ENCODE results near the gene GPR39.

DNA sequence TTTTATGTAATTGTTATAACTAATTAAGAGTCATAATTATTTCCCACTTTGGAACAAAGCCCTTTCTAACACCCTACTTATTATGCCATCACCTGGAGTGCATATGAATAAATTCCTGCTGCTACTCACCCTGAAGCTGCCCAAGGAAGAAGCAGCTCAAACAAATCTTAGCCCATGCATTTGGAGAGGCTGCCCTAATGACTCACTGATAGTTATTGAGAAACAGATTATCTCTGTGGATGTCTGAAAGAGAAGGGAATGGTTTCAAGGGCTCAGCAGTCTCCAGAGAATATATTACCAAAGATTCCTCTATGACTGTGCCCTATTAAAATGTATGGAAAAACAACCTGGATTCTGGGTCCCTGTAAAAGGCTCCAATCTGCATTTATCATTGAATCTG lies 81.0 kb downstream of the GPR39 start:
- TF ChIP-seq, protein P1, sequence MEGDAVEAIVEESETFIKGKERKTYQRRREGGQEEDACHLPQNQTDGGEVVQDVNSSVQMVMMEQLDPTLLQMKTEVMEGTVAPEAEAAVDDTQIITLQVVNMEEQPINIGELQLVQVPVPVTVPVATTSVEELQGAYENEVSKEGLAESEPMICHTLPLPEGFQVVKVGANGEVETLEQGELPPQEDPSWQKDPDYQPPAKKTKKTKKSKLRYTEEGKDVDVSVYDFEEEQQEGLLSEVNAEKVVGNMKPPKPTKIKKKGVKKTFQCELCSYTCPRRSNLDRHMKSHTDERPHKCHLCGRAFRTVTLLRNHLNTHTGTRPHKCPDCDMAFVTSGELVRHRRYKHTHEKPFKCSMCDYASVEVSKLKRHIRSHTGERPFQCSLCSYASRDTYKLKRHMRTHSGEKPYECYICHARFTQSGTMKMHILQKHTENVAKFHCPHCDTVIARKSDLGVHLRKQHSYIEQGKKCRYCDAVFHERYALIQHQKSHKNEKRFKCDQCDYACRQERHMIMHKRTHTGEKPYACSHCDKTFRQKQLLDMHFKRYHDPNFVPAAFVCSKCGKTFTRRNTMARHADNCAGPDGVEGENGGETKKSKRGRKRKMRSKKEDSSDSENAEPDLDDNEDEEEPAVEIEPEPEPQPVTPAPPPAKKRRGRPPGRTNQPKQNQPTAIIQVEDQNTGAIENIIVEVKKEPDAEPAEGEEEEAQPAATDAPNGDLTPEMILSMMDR (IDR thresholded peaks at IDR 0.05): no peak
- TF ChIP-seq POLR2A (IDR thresholded peaks at IDR 0.05) (no peak), POLR2AphosphoS5 (IDR thresholded peaks at IDR 0.05) (no peak), EP300 (IDR thresholded peaks at IDR 0.05) (no peak)
